Activated T-helper 1 cell treated with Interleukin-2 at 50 U/mL for 16 hours (primary cell): ENCODE measurements around the gene NPLOC4.
"Not testable (repeated sequence)": the region's sequence is repeated elsewhere in the genome, so short reads cannot be mapped to it uniquely, and the experiment has no call there.

Experiments used
- DNase-seq: peaks from one replicate; pipeline ENCODE4 v3.0.0-alpha.2; 2020; ENCODE audit warnings: low read depth

The NPLOC4 gene

DNA sequence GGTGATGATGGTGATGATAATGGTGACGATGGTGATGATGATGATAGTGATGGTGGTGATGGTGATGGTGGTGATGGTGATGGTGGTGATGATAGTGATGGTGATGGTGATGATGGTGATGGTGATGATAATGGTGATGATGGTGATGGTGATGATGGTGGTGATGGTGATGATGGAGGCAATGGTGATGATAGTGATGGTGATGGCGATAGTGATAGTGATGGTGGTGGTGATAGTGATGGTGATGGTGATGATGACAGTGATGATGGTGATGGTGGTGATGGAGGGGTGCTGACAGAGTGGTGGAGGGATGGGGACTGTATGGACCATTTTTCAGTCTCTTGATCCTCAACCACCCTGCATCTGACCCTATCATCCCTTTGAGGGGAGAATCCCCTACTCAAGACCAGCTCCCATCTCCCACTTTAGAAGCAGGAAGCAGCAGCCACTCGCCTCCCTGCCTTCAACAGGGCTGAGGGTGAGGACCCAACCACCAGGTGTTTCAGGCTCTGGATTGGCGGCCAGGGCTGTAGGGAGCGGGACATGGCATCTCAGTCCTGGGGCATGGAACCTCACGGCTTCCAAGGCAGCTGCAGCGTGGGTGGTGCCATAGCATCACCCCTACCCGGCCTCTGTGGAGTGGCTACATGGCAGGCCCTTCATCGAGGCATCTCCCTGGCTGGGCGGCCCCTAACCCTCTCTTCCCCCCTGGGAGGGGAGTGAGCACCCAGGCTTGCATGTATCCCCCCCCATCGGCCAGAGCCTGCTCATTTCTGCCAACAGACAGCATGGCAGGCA lies 104.2 kb downstream of the NPLOC4 start:
- no peak for DNase-seq

DNA sequence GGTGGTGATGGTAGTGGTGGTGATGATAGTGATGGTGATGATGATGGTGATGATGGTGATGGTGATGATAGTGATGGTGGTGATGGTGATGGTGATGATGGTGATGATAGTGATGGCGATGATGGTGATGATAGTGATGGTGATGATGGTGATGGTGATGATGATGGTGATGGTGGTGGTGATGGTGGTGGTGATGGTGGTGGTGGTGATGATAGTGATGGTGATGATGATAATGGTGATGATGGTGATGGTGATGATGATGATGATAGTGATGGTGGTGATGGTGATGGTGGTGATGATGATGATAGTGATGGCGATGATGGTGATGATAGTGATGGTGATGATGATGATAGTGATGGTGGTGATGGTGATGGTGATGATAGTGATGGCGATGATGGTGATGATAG lies 104.9 kb downstream of the NPLOC4 start:
- DNase-seq, result not testable (repeated sequence)

DNA sequence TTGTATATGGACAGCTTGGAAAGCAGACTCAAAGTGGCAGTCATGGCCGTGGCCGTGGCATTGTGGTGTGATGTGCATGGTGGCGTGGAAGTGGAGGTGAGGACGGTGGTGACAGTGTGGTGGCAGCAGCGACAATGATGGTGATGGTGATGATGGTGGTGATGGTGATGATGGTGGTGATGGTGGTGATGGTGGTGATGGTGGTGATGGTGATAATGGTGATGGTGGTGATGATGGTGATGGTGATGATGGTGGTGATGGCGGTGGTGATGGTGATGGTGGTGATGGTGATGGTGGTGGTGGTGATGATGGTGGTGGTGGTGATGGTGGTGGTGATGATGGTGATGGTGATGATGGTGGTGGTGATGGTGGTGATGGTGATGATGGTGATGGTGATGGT lies 105.9 kb downstream of the NPLOC4 start:
- not testable (repeated sequence) for DNase-seq

DNA sequence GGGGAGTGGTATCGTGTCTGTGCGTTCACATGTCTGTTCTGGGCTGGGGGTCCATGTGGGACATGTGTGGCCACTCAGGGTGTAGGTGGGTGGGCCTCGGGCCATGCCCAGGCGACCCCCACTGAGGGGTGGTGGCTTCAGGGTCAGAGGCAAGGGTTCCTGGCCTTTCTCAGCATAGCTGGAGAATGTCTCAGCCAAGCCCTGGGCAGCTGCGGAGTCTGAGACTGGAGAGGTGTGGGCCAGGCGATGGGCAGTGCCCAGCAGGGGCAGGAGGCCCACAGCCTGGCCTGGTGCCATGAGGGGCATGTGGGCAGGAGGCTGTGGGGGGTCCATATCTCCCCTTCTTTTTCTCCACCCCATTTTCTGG lies 107.5 kb downstream of the NPLOC4 start:
- DNase-seq, result no peak

DNA sequence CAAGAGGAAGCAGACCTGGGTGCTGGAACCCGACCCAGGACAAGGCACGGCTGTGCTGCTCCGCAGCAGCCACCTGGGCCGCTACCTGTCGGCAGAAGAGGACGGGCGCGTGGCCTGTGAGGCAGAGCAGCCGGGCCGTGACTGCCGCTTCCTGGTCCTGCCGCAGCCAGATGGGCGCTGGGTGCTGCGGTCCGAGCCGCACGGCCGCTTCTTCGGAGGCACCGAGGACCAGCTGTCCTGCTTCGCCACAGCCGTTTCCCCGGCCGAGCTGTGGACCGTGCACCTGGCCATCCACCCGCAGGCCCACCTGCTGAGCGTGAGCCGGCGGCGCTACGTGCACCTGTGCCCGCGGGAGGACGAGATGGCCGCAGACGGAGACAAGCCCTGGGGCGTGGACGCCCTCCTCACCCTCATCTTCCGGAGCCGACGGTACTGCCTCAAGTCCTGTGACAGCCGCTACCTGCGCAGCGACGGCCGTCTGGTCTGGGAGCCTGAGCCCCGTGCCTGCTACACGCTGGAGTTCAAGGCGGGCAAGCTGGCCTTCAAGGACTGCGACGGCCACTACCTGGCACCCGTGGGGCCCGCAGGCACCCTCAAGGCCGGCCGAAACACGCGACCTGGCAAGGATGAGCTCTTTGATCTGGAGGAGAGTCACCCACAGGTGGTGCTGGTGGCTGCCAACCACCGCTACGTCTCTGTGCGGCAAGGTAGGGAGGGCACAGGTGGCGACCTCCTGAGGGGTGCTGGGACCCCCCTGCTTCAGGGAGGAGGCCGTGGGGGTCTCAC lies 108.1 kb downstream of the NPLOC4 start:
- DNase-seq, result no peak

DNA sequence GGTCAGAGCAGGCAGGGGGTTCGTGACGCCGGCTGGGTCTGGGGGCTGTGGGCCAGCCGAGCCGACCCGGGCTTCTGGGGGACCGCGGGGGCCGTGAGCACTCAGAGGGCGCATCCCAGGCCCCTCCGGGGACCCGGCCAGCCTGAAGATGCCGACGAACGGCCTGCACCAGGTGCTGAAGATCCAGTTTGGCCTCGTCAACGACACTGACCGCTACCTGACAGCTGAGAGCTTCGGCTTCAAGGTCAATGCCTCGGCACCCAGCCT lies 108.6 kb downstream of the NPLOC4 start:
- DNase-seq, result no peak

DNA sequence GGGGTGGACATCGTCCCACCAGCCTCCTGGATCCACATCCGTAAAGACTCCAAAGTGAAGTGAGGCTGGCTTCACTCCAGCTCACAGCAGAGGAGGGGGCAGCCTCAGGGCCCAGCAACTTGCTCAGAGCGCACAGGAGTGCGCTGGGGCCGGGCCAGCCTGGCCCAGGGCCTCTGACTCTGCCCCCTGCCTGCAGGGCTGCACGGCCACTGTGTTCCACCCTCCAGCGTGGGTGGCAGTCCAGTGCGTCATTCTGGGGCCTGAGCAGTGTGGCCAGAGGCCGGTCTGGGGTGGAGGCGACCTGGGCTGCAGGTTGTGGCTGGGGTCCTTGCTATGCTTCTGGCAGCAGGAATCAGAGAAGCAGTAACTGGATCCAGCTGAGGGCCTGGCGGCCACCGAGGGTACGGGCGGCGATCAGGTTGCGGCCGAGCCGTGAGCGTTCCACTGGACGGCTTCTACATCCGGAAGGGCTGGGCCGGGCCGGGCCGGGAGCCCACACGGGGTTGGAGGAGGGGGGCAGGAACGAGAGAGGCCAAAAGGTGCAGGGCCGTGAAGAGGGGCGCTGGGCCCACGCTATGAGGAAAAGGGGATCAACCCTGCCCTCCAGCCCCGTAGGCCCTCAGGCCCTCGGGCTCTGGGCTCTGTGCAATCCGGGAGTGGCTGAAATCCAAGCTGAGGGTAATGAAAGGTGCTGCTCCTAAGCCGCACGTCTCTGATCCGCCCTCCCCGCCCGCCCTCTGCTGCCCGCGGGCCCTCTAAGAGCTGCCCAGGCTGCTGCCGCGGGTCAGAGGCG lies 109.1 kb downstream of the NPLOC4 start, which contains the start of gene FSCN2:
Gene FSCN2, plus strand, starts transcription at position 787 of the 793 bp plus-strand sequence. CDS start 155 bp downstream, outside the sequence.
- no peak for DNase-seq

DNA sequence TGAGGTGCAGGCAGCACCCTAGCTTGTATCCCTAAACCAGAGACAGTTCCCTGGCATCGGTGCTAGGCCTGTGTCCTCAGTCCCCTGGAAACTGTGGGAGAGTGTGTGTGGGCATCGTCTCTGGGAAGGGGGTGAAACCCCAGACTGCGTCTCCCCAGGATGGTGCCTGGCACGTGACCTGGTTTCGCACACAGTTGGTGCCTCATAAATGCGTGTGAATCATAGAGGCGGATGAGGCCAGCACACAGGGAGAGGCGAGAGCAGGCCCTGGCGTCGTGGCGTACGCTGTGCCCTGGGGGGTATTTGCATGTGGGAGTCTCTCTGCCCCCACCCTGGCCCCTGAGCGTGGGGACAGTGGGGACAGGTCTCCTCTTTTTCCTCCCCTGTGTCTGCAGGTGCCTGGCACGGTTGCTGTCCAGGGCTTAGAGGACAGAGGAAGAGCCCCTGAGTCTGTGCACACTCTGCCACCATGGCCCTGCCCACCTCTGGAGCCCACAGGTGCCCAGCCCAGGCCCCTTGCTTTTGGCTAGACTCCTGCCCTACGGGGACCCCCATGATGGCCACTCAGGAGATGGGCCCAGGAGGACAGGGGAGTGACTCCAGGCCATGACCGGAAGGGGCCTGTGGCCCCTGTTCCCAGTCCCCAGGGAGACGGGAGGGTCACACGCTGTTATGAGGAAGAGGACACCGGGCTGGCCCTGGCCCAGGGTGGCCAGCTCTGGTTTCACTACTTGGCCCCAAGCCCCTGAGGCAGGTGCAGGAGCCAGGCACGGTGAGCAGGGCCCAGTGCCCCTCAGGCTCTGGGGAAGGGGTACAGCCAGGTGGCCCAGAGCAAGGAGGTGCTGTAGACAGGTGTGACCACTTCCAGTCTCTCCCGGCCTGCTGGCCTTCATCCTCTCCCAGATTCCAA lies 110.0 kb downstream of the NPLOC4 start:
- no peak for DNase-seq

DNA sequence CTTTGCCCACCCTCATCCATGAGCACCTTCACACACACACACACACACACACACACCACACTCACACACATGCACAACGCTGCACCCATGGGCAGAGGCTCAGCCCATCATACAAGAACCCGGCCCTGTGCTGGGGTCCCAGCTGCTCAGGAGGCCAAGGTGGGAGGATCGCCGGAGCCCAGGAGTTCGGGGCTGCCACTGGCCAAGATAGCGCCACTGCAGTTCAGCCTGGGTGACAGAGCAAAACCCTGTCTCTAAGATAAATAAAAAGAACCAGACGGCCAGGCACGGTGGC lies 112.1 kb downstream of the NPLOC4 start:
- no peak for DNase-seq

DNA sequence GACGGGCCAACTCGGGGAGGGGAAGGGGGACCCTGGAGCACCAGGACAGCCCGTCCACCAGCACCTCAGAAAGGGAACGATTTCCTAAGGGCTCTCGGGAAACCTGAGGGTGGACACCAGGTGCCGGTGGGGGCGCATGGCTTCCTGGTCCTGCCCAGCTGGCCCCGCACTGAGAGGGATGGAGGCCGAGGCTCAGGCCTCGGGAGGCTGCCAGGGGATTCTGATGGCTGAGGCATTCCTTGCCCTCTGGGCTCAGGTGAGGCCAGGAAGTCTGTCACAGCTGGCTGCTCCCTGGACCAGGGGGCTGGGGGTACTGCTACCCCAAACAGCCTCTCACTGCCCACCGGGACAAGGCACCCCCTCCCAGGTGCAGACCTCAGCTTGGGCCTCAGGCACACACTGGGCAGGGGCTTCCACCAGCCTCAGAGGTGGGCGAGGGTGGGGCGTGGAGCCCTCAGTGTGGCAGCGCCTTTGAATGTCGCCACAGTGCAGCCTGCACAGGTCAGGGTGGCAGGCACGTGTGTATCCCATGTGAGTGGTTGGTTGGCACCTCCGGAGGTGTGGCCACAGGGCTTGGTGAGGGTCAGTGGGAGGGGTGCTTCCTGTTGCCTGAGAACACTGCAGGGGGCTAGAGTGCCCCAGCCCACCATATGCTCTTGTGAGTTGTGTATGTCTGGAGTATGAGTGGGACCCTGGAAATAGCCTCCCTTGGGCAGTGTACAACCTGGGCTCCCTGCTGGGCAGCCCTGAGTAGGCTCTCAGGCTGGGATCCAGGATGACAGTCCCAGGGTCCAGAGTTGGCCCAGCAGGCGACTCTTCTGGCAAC lies 112.7 kb downstream of the NPLOC4 start:
- no peak for DNase-seq

DNA sequence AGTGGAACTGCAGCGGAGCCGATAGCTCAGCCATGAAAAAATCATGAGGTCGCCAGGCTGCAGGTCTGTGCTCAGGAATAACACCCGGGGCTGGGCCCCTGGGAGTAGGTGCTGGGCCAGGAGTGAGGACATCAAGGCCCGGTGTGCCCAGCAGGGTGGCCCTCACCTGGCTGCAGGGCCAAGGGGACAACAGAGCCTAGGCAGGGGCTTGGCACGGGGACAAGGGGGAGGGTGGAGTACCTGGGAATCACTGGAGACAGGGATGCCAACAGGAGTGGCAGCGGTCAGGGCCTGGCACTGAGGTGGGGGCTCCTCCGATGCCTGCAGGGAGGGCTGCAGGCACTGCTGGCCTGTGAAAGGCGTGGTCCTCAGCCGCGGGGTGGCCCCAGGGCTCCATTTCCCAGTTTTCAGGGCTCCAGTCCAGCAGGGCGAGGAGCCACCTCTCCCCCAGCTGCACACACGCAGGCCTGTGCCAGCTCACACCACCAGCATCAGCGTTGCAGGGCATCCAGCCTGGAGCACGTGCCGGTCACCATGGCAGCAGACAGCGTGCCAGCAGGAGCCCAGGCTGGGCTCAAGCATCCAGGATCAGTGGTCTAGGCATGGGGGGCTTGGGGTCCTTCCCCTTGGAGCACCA lies 113.4 kb downstream of the NPLOC4 start:
- DNase-seq, result no peak

DNA sequence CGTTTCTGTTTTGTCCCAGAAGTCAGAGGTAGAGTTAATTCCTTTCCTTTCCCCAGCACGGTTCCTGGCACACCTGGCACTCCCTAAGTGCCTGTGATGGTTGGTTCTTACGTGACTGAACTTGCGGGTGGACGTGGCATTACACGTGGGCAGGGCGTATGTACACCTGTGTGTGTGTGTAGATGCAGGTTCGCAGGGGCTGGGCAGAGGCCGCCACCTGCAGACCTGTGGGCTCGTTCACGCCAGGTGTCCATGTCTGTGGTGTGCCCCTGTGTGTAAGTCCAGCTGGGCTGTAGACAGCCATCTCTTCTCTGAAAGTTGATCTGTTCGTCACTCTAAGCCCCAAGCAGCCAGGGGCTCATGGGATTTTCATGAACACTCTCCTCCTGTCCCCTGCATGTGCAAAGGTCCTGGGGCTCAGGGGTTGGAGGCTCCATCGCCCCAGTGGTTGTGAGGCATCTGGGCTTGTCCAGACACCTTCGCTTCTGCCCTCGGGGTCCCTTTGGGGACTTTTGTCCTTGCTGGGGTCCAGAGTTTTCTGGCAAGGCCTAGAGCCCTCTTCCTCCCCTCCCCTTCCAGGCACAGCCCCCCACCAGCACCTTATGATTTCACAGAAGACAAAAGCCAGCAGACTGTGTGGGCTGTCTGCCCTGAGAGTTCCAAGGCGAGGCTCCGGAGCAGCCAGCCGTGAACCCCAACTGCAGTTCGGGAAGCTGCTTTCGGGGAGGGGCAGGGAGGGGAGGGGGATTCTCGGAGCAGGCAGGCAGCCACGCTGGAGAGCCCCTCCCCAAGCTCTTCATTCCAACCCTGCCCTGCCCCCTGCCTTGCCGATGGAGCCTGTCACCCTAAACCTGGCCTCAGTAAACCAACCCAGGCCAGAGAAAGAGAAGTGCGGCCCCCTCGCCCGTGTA lies 114.2 kb downstream of the NPLOC4 start:
- DNase-seq, result no peak

DNA sequence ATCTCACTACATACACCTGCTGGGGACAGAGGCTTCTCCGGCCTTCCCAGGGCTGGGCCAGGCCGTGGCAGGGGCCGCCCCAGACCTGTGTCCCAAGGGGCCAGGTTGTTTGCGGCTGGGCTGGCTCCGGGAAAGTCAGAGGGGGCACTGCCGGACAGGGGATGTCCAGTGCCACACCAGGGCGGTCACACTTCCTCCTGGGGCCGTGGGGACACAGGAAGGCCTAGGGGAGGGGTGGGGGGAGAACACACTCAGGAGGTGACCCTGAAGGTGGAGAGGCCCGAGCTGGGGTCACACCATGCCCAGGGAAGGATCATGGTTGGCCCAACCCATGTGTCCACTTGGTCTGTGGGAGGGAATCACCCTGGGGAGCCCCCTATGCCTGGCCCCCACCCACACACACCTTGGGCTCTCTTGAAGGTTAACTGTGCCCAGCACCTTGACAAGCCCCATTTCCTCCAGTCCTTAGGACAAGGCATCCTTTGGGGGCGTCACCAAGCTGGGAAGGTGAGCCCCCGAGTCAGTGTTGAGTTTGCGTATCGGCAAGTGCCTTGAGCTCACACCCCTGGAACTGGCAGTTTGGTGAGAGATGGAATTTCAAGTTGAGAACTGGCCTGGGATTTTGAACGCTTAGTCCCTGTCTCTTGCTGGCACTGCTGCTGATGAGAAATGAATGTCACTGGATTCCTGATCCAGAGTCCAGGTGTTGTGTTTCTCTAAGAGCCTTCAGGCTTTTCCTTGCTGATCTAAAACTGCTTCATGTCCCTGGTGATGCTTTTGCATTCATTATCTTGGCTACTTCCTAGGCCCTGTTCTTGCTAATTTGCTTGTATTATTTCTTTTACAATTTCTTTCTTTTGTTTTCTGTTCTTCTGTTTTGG lies 116.7 kb downstream of the NPLOC4 start:
- no peak for DNase-seq

DNA sequence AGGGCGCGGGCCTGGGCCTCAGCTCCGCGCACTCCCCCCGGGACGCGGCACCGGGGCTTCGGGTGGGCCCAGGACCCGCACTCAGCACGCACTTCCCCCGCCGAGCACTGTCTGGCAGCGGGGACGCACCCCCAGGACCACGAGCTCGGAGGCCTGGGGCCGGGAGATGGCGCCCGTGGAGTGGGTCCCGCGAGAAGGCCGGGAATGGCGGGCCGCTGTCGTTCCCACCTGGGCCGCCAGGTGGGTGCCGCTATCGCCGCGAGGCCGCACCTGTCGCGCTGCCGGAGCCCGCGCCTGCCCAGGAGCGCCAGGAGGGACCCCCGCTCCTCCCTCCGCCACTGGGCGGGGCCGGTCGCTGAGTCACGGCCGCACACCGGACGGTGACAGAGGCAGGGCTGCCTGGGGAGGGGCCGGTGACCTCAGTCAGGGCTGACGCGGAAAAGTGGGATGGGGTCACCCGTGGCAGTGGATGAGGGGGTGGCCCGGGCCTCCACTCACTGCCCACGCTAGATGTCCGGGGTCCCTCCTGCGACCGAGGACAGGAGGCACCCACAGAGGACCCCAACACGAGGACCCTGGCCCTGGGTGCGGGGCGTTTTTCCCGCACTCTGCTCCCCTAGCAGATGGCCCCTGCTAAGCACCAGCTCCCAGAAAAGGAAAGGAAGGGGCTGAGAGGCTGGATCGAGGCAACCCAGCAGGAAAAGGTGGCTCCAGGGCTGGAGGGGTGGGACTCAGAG lies 117.5 kb downstream of the NPLOC4 start:
- DNase-seq, result peak; percentile 67

DNA sequence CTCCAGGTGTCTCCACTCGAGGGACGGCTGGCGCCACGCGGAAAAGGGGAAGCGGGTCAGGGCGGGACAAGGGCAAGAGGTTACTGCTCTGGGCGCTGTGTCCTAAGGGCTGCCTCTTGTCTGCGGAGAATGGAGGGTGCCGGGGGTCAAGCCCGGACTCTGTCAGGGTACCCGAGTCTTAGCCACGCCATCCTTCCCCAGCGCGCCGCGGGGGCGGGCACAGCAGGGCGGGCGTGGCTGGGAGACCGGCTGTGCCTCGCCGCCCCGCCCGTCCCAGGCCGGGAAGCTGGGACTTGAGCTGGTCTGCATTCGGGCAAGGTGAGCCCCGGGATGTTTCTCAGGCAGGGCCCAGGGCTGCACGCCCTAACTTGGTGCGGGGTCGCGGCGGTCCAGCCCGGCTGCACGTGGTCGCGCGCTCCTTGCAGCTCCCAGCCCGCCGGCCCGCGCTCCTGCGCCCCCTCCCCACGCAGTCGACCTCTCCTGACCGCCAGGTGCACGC lies 118.1 kb downstream of the NPLOC4 start:
- DNase-seq, result no peak

DNA sequence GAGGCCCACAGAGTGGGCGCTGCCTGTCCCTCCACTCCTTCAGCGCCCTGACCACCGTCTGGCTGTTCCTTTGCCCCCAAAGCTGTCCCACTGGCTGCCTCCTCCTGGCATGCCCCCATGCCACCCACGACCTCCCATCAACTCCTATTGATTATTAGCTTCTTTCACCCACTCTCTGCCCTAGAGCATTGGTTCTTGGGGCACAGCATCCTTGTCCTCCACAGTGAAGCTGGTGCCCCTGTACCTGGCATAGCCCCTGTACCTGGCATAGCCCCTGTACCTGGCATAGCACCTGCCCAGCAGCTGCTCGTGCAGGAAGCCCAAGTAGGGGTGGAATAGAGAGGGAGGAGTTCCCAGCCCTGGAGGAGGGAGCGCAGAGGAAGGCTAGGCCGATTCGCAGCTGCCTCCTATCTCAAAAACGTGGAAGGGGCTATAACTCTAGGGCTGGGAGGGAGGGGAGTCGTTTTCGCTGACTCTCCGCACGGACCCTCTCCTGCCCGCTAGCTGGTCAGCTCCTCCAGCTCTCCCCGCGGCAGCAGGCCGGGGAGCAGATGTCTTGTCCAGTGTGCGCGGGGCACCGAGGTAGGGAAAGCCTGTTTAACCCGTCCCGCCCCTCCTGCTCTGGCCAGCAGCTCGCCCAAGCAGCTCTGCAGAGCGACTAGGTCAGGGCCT lies 118.7 kb downstream of the NPLOC4 start:
- no peak for DNase-seq
